H1 (cell line): ENCODE measurements around the gene SNAPIN. TPM values are rescaled to one million over a fixed set of nuclear protein-coding genes. Genes with fewer than 3 reads are reported as not detected.

ENCODE experiments used
- CTCF ChIA-PET: fragments of 300-600 bp; sonication (Branson Sonifier 250); formaldehyde crosslinking; loops from one replicate; lab custom pipeline; 2021; ENCODE audit not compliant: partially characterized antibody; lab: Charles Lee
- POLR2A ChIA-PET: fragments of 300-600 bp; sonication (Branson Sonifier 250); formaldehyde crosslinking; loops from one replicate; lab custom pipeline; 2021; ENCODE audit warnings: inconsistent platforms; ENCODE audit not compliant: partially characterized antibody; lab: Charles Lee
- DNase-seq, 2 experiments: peaks; one replicate each; pipeline versions ENCODE4 v3.0.0 to v3.0.0-alpha.2; 2010 to 2022; ENCODE audit warnings: low spot score in 2 of 2, low read depth in 1 of 2, mixed read lengths in 1 of 2
- FAIRE-seq: peaks from 2 replicates; lab custom pipeline; 2011; peaks lifted over from hg19 to GRCh38; lab: Jason Lieb, UNC
- H2AFZ ChIP-seq: 2 replicates; pipeline ENCODE4 v1.8.1; 2012; ENCODE audit warnings: low read length, inconsistent platforms
- H2AK5ac ChIP-seq: 2 replicates; pipeline ENCODE4 v1.6.1; 2013; ENCODE audit warnings: low read depth, low read length
- H2BK120ac ChIP-seq: replicated peaks from 2 replicates; pipeline ENCODE3; 2013; ENCODE audit warnings: low read depth, low read length, inconsistent platforms
- H2BK12ac ChIP-seq: 2 replicates; pipeline ENCODE4 v1.6.1; 2013; ENCODE audit warnings: low read depth, low read length
- H2BK15ac ChIP-seq: 2 replicates; pipeline ENCODE4 v1.6.1; 2013; ENCODE audit warnings: low read length
- H2BK20ac ChIP-seq: 2 replicates; pipeline ENCODE4 v1.6.1; 2013; ENCODE audit warnings: low read length
- H2BK5ac ChIP-seq: 2 replicates; pipeline ENCODE4 v1.6.1; 2013; ENCODE audit warnings: low read depth, low read length
- H3K14ac ChIP-seq: 2 replicates; pipeline ENCODE4 v1.6.1; 2013; ENCODE audit warnings: inconsistent platforms; ENCODE audit not compliant: insufficient read length
- H3K18ac ChIP-seq: 2 replicates; pipeline ENCODE4 v1.6.1; 2013; ENCODE audit warnings: low read length; ENCODE audit errors: extremely low read depth
- H3K23ac ChIP-seq: 2 replicates; pipeline ENCODE4 v1.6.1; 2013; ENCODE audit warnings: inconsistent platforms; ENCODE audit not compliant: insufficient read length
- H3K23me2 ChIP-seq: 2 replicates; pipeline ENCODE4 v1.6.1; 2013; ENCODE audit warnings: low read depth, low read length
- H3K27ac ChIP-seq: 2 replicates; pipeline ENCODE4 v1.6.1; 2011; ENCODE audit warnings: low read depth, low read length, inconsistent platforms
- H3K27me3 ChIP-seq, 4 experiments: replicated peaks in 1 of 4; 1 replicate in 1 of 4; 2 replicates in 3 of 4; pipeline versions ENCODE4 v1.6.1 to v1.8.1; 2011 to 2013; ENCODE audit warnings: low read length in 3 of 4, mild to moderate bottlenecking in 3 of 4, inconsistent platforms in 2 of 4, mixed read lengths in 2 of 4, moderate library complexity in 1 of 4; ENCODE audit not compliant: control insufficient read depth in 3 of 4, insufficient read depth in 3 of 4; ENCODE audit errors: extremely low read depth in 1 of 4
- H3K36me3 ChIP-seq, 4 experiments: 2 replicates each; pipeline versions ENCODE4 v1.6.1 to v1.8.1; 2011 to 2013; ENCODE audit warnings: mild to moderate bottlenecking in 4 of 4, low read length in 3 of 4, moderate library complexity in 2 of 4, control low read depth in 1 of 4, inconsistent platforms in 1 of 4; ENCODE audit not compliant: insufficient read depth in 4 of 4, control insufficient read depth in 2 of 4
- H3K4ac ChIP-seq: replicated peaks from 2 replicates; pipeline ENCODE3; 2013; ENCODE audit warnings: low read length, low read depth, mixed read lengths, inconsistent platforms; ENCODE audit not compliant: insufficient read length
- H3K4me1 ChIP-seq, 4 experiments: replicated peaks in 1 of 4; 1 replicate in 1 of 4; 2 replicates in 3 of 4; pipeline versions ENCODE4 v1.6.1 to v1.8.1; 2011 to 2013; ENCODE audit warnings: low read length in 3 of 4, inconsistent platforms in 2 of 4, mixed read lengths in 1 of 4; ENCODE audit not compliant: insufficient read depth in 4 of 4, control insufficient read depth in 3 of 4
- H3K4me2 ChIP-seq, 2 experiments: 2 replicates each; pipeline versions ENCODE4 v1.6.1 to v1.8.1; 2011 to 2013; ENCODE audit warnings: low read depth in 2 of 2, low read length in 2 of 2, control low read depth in 1 of 2, inconsistent platforms in 1 of 2, mild to moderate bottlenecking in 1 of 2; ENCODE audit not compliant: insufficient read depth in 1 of 2
- H3K4me3 ChIP-seq, 4 experiments: fragments of 200-600, 300-600 bp in 1 of 4; sonication (generic), shearing (Covaris generic), sonication (Bioruptor Twin) in 1 of 4; 2 replicates each; pipeline versions ENCODE4 v1.5.1 to v1.8.1; 2011 to 2016; ENCODE audit warnings: low read length in 4 of 4, low read depth in 3 of 4, control low read depth in 2 of 4, inconsistent platforms in 2 of 4, mild to moderate bottlenecking in 2 of 4, mixed read lengths in 1 of 4, moderate library complexity in 1 of 4; ENCODE audit not compliant: insufficient read depth in 2 of 4; ENCODE audit errors: extremely low read depth in 1 of 4
- H3K56ac ChIP-seq: replicated peaks from 2 replicates; pipeline ENCODE3; 2013; ENCODE audit warnings: low read depth, mild to moderate bottlenecking, mixed read lengths, low read length, inconsistent platforms; ENCODE audit not compliant: insufficient read length
- H3K79me1 ChIP-seq: 2 replicates; pipeline ENCODE4 v1.6.1; 2013; ENCODE audit warnings: low read depth, low read length, control low read depth
- H3K79me2 ChIP-seq, 2 experiments: 2 replicates each; pipeline versions ENCODE4 v1.6.1 to v1.8.1; 2012 to 2013; ENCODE audit warnings: low read length in 2 of 2, mild to moderate bottlenecking in 2 of 2, inconsistent platforms in 1 of 2; ENCODE audit not compliant: insufficient read depth in 2 of 2, control insufficient read depth in 1 of 2
- H3K9ac ChIP-seq, 4 experiments: replicated peaks in 1 of 4; 1 replicate in 1 of 4; 2 replicates in 3 of 4; pipeline versions ENCODE4 v1.6.1 to v1.8.1; 2011 to 2013; ENCODE audit warnings: low read depth in 3 of 4, low read length in 3 of 4, control low read depth in 2 of 4, mild to moderate bottlenecking in 2 of 4, moderate library complexity in 2 of 4, inconsistent platforms in 1 of 4; ENCODE audit errors: extremely low read depth in 1 of 4
- H3K9me3 ChIP-seq, 2 experiments: 2 replicates each; pipeline versions ENCODE4 v1.6.1 to v1.8.1; 2012 to 2013; ENCODE audit warnings: mild to moderate bottlenecking in 2 of 2, moderate library complexity in 2 of 2, control low read depth in 1 of 2, inconsistent platforms in 1 of 2, low read depth in 1 of 2, low read length in 1 of 2, mixed read lengths in 1 of 2; ENCODE audit not compliant: insufficient read depth in 2 of 2
- H4K20me1 ChIP-seq, 2 experiments: replicated peaks in 1 of 2; 2 replicates each; pipeline versions ENCODE3 to v1.8.1; 2011 to 2013; ENCODE audit warnings: inconsistent platforms in 2 of 2, low read length in 2 of 2, mild to moderate bottlenecking in 1 of 2; ENCODE audit not compliant: insufficient read depth in 2 of 2, control insufficient read depth in 1 of 2
- H4K5ac ChIP-seq: 2 replicates; pipeline ENCODE4 v1.6.1; 2013; ENCODE audit warnings: low read length, low read depth, mixed read lengths, inconsistent platforms; ENCODE audit not compliant: insufficient read length
- H4K8ac ChIP-seq: 2 replicates; pipeline ENCODE4 v1.8.0; 2013; ENCODE audit warnings: mild to moderate bottlenecking, moderate library complexity, low read length, inconsistent platforms; ENCODE audit not compliant: insufficient read depth; ENCODE audit errors: extremely low read depth
- H4K91ac ChIP-seq: replicated peaks from 2 replicates; pipeline ENCODE3; 2013; ENCODE audit warnings: low read length, mixed read lengths, inconsistent platforms; ENCODE audit not compliant: insufficient read length
- BRCA1 ChIP-seq: IDR thresholded peaks from 2 replicates; pipeline ENCODE4 v1.6.1; 2012; ENCODE audit warnings: low read depth, low read length, improper control_type of control experiment
- HDAC6 ChIP-seq: IDR thresholded peaks from one replicate; pipeline ENCODE4 v1.7.1; 2012; ENCODE audit warnings: low read depth, mild to moderate bottlenecking, inconsistent platforms, low read length, moderate library complexity
- JUND ChIP-seq: IDR thresholded peaks from 2 replicates; pipeline ENCODE4 v1.6.1; 2011; ENCODE audit warnings: mild to moderate bottlenecking, improper control_type of control experiment, low read length
- MAX ChIP-seq: IDR thresholded peaks from 2 replicates; pipeline ENCODE4 v1.6.1; 2012; ENCODE audit warnings: inconsistent platforms
- RFX5 ChIP-seq: IDR thresholded peaks from 2 replicates; pipeline ENCODE4 v1.6.1; 2011; ENCODE audit warnings: low read depth, low read length, improper control_type of control experiment, borderline replicate concordance
- SAP30 ChIP-seq: fragments of 300-600 bp; sonication (generic); IDR thresholded peaks from 2 replicates; pipeline ENCODE4 v1.7.1; 2012; ENCODE audit warnings: low read length, moderate library complexity, mild to moderate bottlenecking, inconsistent platforms; ENCODE audit not compliant: insufficient read depth, insufficient replicate concordance
- USF2 ChIP-seq: IDR thresholded peaks from 2 replicates; pipeline ENCODE4 v1.6.1; 2011; ENCODE audit warnings: low read length, improper control_type of control experiment
- WGBS, 2 experiments: shearing (Covaris generic) in 1 of 2; methylation state at CpG; one replicate each; pipeline versions ENCODE4 v1.1.6 to v1.1.7; 2013 to 2015; ENCODE audit warnings: low lambda C conversion rate in 2 of 2, mixed read lengths in 2 of 2, inconsistent platforms in 1 of 2, low coverage in 1 of 2, missing lambda C conversion rate in 1 of 2; ENCODE audit not compliant: insufficient replicate concordance in 2 of 2, insufficient coverage in 1 of 2, insufficient read length in 1 of 2; ENCODE audit errors: extremely low coverage in 1 of 2, missing lambda C conversion rate in 1 of 2; 5-methylcytosine and 5-hydroxymethylcytosine counted together
- polyA plus RNA-seq, 7 experiments: library from polyadenylated mRNA; depleted of rRNA in 3 of 7; stranded (reverse) in 5 of 7; unstranded in 2 of 7; fragments of >200 nt in 5 of 7; fragments of 200-250 nt in 2 of 7; gene quantifications; 1 replicate in 5 of 7; 2 replicates in 1 of 7; 4 replicates in 1 of 7; pipeline versions ENCODE4 v1.2.1 to v1.2.3, GENCODE V29; 2011 to 2013; ENCODE audit warnings: missing spikeins in 2 of 7, mixed read lengths in 2 of 7
- total RNA-seq: library from RNA; stranded (reverse); fragmentation: NEBNext Ultra II Directional; extraction: Animal tissue kit (Norgen Biotek cat#: 25700); gene quantifications from 2 replicates; pipeline ENCODE4 v1.2.1, GENCODE V29; 2021
- TF ChIP-seq, protein P1 (sequence below): IDR thresholded peaks from 2 replicates; pipeline ENCODE4 v1.6.1; 2012; ENCODE audit warnings: low read length, inconsistent platforms

SNAPIN gene
- total and polyA plus RNA-seq, 2 of the 8 experiments (the other 6 are each of a cell fraction or from before 2014, with no cell fraction given): 25.7 to 31.1 TPM

DNA sequence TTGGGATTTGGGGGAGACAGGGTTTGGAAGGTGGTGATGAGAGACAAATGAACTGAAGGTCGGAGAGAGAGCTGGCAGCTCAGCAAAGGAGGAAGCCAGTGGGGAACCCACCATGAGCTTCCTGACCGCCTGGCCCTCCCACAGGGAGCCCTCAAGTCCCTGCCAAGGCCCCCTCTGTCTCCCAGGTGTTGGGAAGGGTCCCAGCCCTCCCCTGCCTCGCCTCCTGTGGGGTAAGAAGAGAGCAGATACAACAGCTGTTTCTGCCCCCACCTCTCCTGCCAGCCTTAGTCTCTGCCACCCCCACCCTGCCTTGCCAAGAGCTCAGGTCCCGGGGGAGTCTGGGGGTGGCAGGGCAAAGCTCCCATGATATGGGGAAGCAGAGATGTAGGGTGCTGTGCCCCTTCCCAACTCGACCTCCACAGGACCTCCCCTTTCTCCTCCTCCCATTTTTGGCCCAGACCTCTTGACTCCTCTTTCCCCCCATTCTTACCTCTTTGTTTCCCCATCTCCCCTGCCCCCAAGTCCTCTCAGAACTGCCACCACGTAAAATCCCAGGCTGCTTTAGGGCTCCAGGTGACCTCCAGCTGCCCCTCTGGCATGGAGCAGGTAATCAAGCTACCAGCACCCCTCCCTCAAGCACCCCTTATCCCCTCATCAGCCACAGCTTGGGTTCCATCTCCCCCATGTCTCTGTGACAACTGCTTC is 29.7 kb upstream of the SNAPIN start:
- ChIA-PET POLR2A (interaction anchor here (0.9 to 15.6 kb wide), 8 partner anchors 11 to 362 kb away, joined by 3 to 261 read pairs (median 11); partner anchors contain the start of genes RPS27, S100A14, S100A16 and S100A6), CTCF (interaction anchor here (0.5 to 10.2 kb wide), 32 partner anchors 10 to 358 kb away, joined by 3 to 115 read pairs (median 8); partner anchors contain the start of genes S100A14, S100A16, S100A4 and S100A6)
- Histone ChIP-seq H2BK12ac (peak overlapping the region; percentile 77; the same call in 1 of the 2 replicates), H4K8ac (peak overlapping the region; percentile 45; the same call in 1 of the 2 replicates), H2BK120ac (no peak overlapping the region), H3K23ac (no peak overlapping the region), H3K14ac (no peak overlapping the region), H3K9ac (no peak overlapping the region), H2BK20ac (peak overlapping the region; percentile 72; the same call in 1 of the 2 replicates), H3K79me1 (no peaks in the 10 kb centered on the region), H3K79me2 (no peaks in the 10 kb centered on the region), H4K91ac (peak overlapping the region; percentile 59), H3K9me3 (no peaks in the 10 kb centered on the region), H3K4ac (no peak overlapping the region), H3K27ac (no peak overlapping the region), H3K4me3 (no peak overlapping the region), H3K23me2 (peaks cover 7% of the 10 kb centered on the region), H2AK5ac (no peak overlapping the region; the same call in 1 of the 2 replicates), H4K5ac (peak overlapping the region; percentile 25), H2BK15ac (peak overlapping the region; percentile 98; the same call in 1 of the 2 replicates), H3K36me3 (peaks cover 0 to 4% (median 1%) of the 10 kb centered on the region in 4 experiments; a peak in 3 of 8 replicates), H2BK5ac (peak overlapping the region; percentile 52; the same call in 1 of the 2 replicates), H2AFZ (no peak overlapping the region), H3K56ac (no peak overlapping the region), H3K27me3 (no peaks in the 10 kb centered on the region), H3K4me1 (peaks cover 0 to 16% (median 11%) of the 10 kb centered on the region in 4 experiments; a peak in 6 of 7 replicates), H4K20me1 (no peaks in the 10 kb centered on the region), H3K4me2 (no peak overlapping the region), H3K18ac (peak overlapping the region; percentile 48; the same call in 1 of the 2 replicates)
- FAIRE-seq: no peak
- DNase-seq: no peak
- 80% methylated on average over 5 of the region's 6 CpGs; no CpG with 5 or more reads in 1 of the 2 experiments for WGBS, 2 experiments
- TF ChIP-seq SAP30 (no peak), HDAC6 (no peak), MAX (no peak), JUND (no peak), USF2 (no peak), RFX5 (no peak), BRCA1 (no peak)
- TF ChIP-seq, protein P1, sequence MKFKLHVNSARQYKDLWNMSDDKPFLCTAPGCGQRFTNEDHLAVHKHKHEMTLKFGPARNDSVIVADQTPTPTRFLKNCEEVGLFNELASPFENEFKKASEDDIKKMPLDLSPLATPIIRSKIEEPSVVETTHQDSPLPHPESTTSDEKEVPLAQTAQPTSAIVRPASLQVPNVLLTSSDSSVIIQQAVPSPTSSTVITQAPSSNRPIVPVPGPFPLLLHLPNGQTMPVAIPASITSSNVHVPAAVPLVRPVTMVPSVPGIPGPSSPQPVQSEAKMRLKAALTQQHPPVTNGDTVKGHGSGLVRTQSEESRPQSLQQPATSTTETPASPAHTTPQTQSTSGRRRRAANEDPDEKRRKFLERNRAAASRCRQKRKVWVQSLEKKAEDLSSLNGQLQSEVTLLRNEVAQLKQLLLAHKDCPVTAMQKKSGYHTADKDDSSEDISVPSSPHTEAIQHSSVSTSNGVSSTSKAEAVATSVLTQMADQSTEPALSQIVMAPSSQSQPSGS: no peak
